B cell (primary cell): ENCODE results near the gene TPCN1. TPM values are rescaled to one million over a fixed set of nuclear protein-coding genes. Genes with fewer than 3 reads are reported as not detected.

Experiments
- ATAC-seq: fragments of 200-7000 bp; cut with Tn5 transposase; one replicate; pipeline ENCODE4 v1.10.0; 2021; ENCODE audit warnings: low read depth, mild to moderate bottlenecking, moderate number of reproducible peaks, moderate library complexity
- CTCF ChIA-PET: fragments of 350-600 bp; sonication (Branson Sonifier 250); formaldehyde crosslinking; loops from one replicate; lab custom pipeline; 2021; ENCODE audit warnings: antibody characterized with exemption, inconsistent platforms; lab: Charles Lee
- POLR2A ChIA-PET: fragments of 350-600 bp; sonication (Branson Sonifier 250); formaldehyde crosslinking; loops from one replicate; lab custom pipeline; 2021; ENCODE audit warnings: antibody characterized with exemption; lab: Charles Lee
- DNase-seq: peaks from one replicate; pipeline ENCODE4 v3.0.0; 2013
- H2AFZ ChIP-seq: 2 replicates; pipeline ENCODE4 v1.6.1; 2012; ENCODE audit warnings: mild to moderate bottlenecking, low read depth, low read length; ENCODE audit not compliant: insufficient read depth, poor library complexity, severe bottlenecking
- H3K27ac ChIP-seq, 2 donors: 1 replicate in 1 of 2; 2 replicates in 1 of 2; pipeline ENCODE4 v1.5.1; 2012 to 2013; ENCODE audit warnings: low read length in 2 of 2, mild to moderate bottlenecking in 2 of 2, moderate library complexity in 1 of 2
- H3K27me3 ChIP-seq, 4 experiments: fragments of 200-600 bp in 1 of 4; sonication (generic) in 1 of 4; replicated peaks in 1 of 4; 1 replicate in 2 of 4; 2 replicates in 2 of 4; pipeline versions ENCODE4 v1.6.1 to v1.7.0; 2013 to 2016; ENCODE audit warnings: low read length in 3 of 4, mild to moderate bottlenecking in 2 of 4, mixed read lengths in 1 of 4, moderate library complexity in 1 of 4; ENCODE audit not compliant: insufficient read depth in 4 of 4, control insufficient read depth in 3 of 4; ENCODE audit errors: control extremely low read depth in 1 of 4
- H3K36me3 ChIP-seq, 2 experiments: replicated peaks in 1 of 2; 1 replicate in 1 of 2; 2 replicates in 1 of 2; pipeline versions ENCODE4 v1.6.1 to v1.7.1; 2013; ENCODE audit warnings: low read length in 1 of 2; ENCODE audit not compliant: insufficient read depth in 2 of 2, control insufficient read depth in 1 of 2; ENCODE audit errors: control extremely low read depth in 1 of 2, extremely low read depth in 1 of 2
- H3K4me1 ChIP-seq, 2 donors: fragments of 200-600 bp in 1 of 2; sonication (generic) in 1 of 2; 1 replicate in 1 of 2; 2 replicates in 1 of 2; pipeline versions ENCODE4 v1.5.1 to v1.6.1; 2013 to 2017; ENCODE audit warnings: low read length in 2 of 2; ENCODE audit not compliant: control insufficient read depth in 2 of 2, insufficient read depth in 2 of 2
- H3K4me2 ChIP-seq: replicated peaks from 2 replicates; pipeline ENCODE3; 2012; ENCODE audit warnings: mild to moderate bottlenecking, low read depth, low read length; ENCODE audit not compliant: poor library complexity, severe bottlenecking
- H3K4me3 ChIP-seq, 5 experiments: fragments of 200-600 bp in 1 of 5; sonication (generic) in 1 of 5; 1 replicate in 3 of 5; 2 replicates in 2 of 5; pipeline versions ENCODE4 v1.5.1 to v1.7.0; 2011 to 2016; ENCODE audit warnings: low read length in 4 of 5, mild to moderate bottlenecking in 4 of 5, low read depth in 2 of 5, control low read depth in 1 of 5, moderate library complexity in 1 of 5; ENCODE audit not compliant: insufficient read depth in 1 of 5; ENCODE audit errors: control extremely low read depth in 1 of 5, extremely low read depth in 1 of 5
- H3K79me2 ChIP-seq: fragments of 200-600 bp; sonication (generic); one replicate; pipeline ENCODE4 v1.6.0; 2016; ENCODE audit warnings: low read length; ENCODE audit not compliant: control insufficient read depth, insufficient read depth
- H3K9ac ChIP-seq: fragments of 200-600 bp; sonication (generic); 2 replicates; pipeline ENCODE4 v1.6.1; 2017; ENCODE audit warnings: mild to moderate bottlenecking, low read length, moderate library complexity
- H3K9me3 ChIP-seq, 3 donors: one replicate each; pipeline versions ENCODE4 v1.6.1 to v1.7.1; 2013; ENCODE audit warnings: low read length in 2 of 3; ENCODE audit not compliant: control insufficient read depth in 2 of 3, insufficient read depth in 1 of 3; ENCODE audit errors: control extremely low read depth in 1 of 3
- H4K20me1 ChIP-seq: 2 replicates; pipeline ENCODE4 v1.6.0; 2012; ENCODE audit warnings: mild to moderate bottlenecking, low read length; ENCODE audit not compliant: insufficient read depth, control insufficient read depth, poor library complexity, severe bottlenecking
- H3K27ac Mint-ChIP-seq: one replicate; pipeline ENCODE4 v1.8.0; 2021; ENCODE audit warnings: mixed read lengths
- H3K27me3 Mint-ChIP-seq: one replicate; pipeline ENCODE4 v1.8.0; 2021; ENCODE audit warnings: mixed read lengths
- H3K4me1 Mint-ChIP-seq: one replicate; pipeline ENCODE4 v1.8.0; 2021; ENCODE audit warnings: mixed read lengths
- H3K4me3 Mint-ChIP-seq: one replicate; pipeline ENCODE4 v1.8.0; 2021; ENCODE audit warnings: mixed read lengths
- H3K9me3 Mint-ChIP-seq: one replicate; pipeline ENCODE4 v1.8.0; 2022; ENCODE audit warnings: mixed read lengths; ENCODE audit not compliant: insufficient read depth
- CTCF ChIP-seq: fragments of 200-600 bp; IDR thresholded peaks from one replicate; pipeline ENCODE4 v1.8.0; 2022; ENCODE audit warnings: antibody characterized with exemption, mild to moderate bottlenecking
- EZH2 ChIP-seq: IDR thresholded peaks from 2 replicates; pipeline ENCODE4 v1.6.1; 2012; ENCODE audit warnings: borderline replicate concordance, low read depth, mild to moderate bottlenecking, moderate library complexity, low read length; ENCODE audit not compliant: insufficient read depth, poor library complexity, severe bottlenecking
- WGBS: methylation state at CpG from one replicate; pipeline ENCODE4 v1.1.5; 2013; ENCODE audit warnings: missing lambda C conversion rate; ENCODE audit not compliant: insufficient coverage; 5-methylcytosine and 5-hydroxymethylcytosine counted together
- intact Hi-C: fragments of 100-400 bp; cut with micrococcal nuclease; formaldehyde crosslinking; loops from one replicate; pipeline ENCODE4 v1.10.0; 2022
- polyA plus RNA-seq: library from polyadenylated mRNA; depleted of rRNA; stranded (reverse); fragments of >200 nt; gene quantifications from 2 replicates; pipeline ENCODE4 v1.2.3, GENCODE V29; 2012
- total RNA-seq, 2 donors: library from RNA; stranded (reverse); fragments of 120-200 nt in 1 of 2; gene quantifications; 1 replicate in 1 of 2; 2 replicates in 1 of 2; pipeline versions ENCODE4 v1.2.3 to v1.2.4, GENCODE V29; 2013 to 2022

TPCN1 gene
- total and polyA plus RNA-seq, 2 donors (not counting 1 experiment from before 2014, with no cell fraction given): 80.8 to 258 TPM

- ATAC-seq (no peak), DNase-seq (no peak)
- TF ChIP-seq EZH2: no peak
- no peak for TF ChIP-seq CTCF
These were observed 18.8 kb upstream of the TPCN1 start for GRCh38 chr12:113202300-113203075.

More at GRCh38 chr12:113202300-113203075, 18.8 kb upstream of the TPCN1 start:
- POLR2A ChIA-PET: interaction anchor here (1.9 kb wide), 1 partner anchor 28 kb away, joined by 5 read pairs; no protein-coding TSS in a partner anchor
- Histone ChIP-seq H4K20me1 (no peaks in the 10 kb centered on the region), H2AFZ (peak overlapping the region; percentile 12), H3K27ac (no peak overlapping the region), H3K4me1 (peaks cover 19 to 27% of the 10 kb centered on the region in 2 donors), H3K9ac (no peak overlapping the region), H3K4me3 (no peak overlapping the region), H3K36me3 (no peaks in the 10 kb centered on the region), H3K4me2 (no peak overlapping the region), H3K9me3 (peaks cover 0 to 9% (median 0%) of the 10 kb centered on the region in 3 donors), H3K27me3 (no peaks in the 10 kb centered on the region), H3K79me2 (no peaks in the 10 kb centered on the region)
- H3K4me1 Mint-ChIP-seq: peaks cover 46% of the 10 kb centered on the region
- no peak overlapping the region for H3K4me3 Mint-ChIP-seq
- intact Hi-C loops: loop anchor here (10.0 kb wide), 1 partner anchor 1768 kb away; no protein-coding TSS in a partner anchor
- H3K27ac Mint-ChIP-seq: peak overlapping the region; percentile 56
- 64% methylated on average over 1 of the region's 4 CpGs for WGBS
- no peaks in the 10 kb centered on the region for H3K27me3 Mint-ChIP-seq
- H3K9me3 Mint-ChIP-seq: no peaks in the 10 kb centered on the region
- CTCF ChIA-PET: interaction anchor here (0.8 to 3.2 kb wide), 4 partner anchors 9 to 30 kb away, joined by 3 to 14 read pairs (median 8); no protein-coding TSS in a partner anchor
